Astrocyte (in vitro differentiated cells and primary cell): Measurements from ENCODE around the gene CA12.

Experiments
- CTCF ChIP-seq: IDR thresholded peaks from 2 replicates; pipeline ENCODE4 v1.5.1; 2011; ENCODE audit warnings: low read depth, mild to moderate bottlenecking, inconsistent platforms, low read length, moderate library complexity; ENCODE audit not compliant: insufficient read depth
- EZH2 ChIP-seq: IDR thresholded peaks from 2 replicates; pipeline ENCODE4 v1.6.1; 2012; ENCODE audit warnings: mild to moderate bottlenecking, low read length, inconsistent platforms; ENCODE audit not compliant: insufficient read depth

GRCh38 chr15:63391669-63392360, 10.2 kb upstream of the CA12 start:
- TF ChIP-seq CTCF (no peak), EZH2 (no peak)
